Measurements from ENCODE around the gene HIPK1.

HIPK1 gene

DNA sequence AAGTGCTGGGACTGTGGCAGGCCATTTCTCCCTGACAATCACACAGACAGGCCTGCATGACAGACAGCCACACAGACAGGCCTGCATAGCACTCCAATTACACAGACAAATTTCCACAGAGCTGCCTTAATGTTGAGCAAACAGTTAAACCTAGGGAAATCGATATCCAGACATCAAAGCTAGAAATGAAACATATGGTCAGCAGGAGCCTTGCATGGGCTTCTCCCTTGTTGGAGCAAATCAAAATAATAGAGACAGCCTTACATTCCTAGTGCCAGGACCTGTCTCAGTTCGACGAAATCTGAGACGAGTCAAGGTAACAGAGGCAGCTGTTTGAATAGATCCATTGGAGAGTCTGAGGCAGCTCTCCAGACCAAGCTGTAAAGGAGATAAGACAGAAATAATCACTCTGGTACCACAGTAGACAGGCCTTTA, 92.6 kb downstream of the HIPK1 start:
- no peak for DNase-seq

DNA sequence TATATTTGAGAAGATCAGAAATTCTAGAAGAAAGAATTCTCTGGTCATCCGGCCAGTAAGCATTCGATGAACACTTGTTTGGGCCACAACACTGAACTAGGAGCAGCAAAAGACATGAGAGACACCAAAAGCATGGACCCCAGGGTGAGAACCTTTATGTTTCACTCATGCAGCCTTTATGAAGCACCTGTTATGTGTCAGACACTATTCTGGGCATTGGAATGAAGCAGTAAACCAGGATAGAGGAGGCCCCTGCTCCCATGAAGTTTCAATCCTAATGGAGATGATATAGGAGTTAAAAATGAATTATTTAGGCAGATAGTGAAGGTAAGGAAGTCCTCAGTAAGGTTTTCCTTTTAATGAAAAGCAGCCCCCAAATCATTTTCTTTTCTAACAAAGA, 93.8 kb downstream of the HIPK1 start:
- no peak for DNase-seq

- DNase-seq, result no peak
These were observed 94.3 kb downstream of the HIPK1 start for GRCh38 chr1:114023377-114023776.

DNA sequence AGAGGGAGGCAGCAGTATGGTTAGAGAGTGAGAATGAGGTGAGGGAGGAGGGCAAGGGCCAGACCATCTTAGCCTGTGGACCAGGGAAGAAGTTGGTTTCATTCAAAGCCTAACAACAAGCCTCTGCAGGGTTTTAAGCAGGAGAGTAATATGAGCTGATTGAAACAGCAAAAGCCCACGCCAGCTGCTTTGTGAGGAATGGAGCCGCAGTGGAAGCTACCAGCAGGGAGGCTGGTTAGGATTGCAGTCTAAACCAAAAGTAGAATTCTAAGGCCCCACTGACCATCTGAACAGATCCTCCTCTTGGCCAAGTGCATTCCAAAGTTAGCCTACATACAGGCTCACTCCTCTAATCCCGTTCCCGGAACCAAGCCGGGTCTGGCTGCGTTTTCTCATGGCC, 94.9 kb downstream of the HIPK1 start:
- no peak for DNase-seq

- no peak for DNase-seq
These were observed 96.7 kb downstream of the HIPK1 start for GRCh38 chr1:114025609-114026401.

- DNase-seq, result no peak
These were observed 97.7 kb downstream of the HIPK1 start for GRCh38 chr1:114026797-114027196.

Data from NCI-H1092 (cell line).